HG03565 (cell line): Measurements from ENCODE around the gene CNKSR2.
"Not testable (repeated sequence)": the region's sequence is repeated elsewhere in the genome, so short reads cannot be mapped to it uniquely, and the experiment has no call there.

Source experiments
- ATAC-seq: cut with Tn5 transposase; IDR thresholded peaks from one replicate; pipeline ENCODE4 v1.9.1; 2021; ENCODE audit warnings: mild to moderate bottlenecking, moderate library complexity; ENCODE audit not compliant: unreplicated experiment

CNKSR2 gene

GRCh38 chrX:21438792-21439191 lies 64.6 kb downstream of the CNKSR2 start:
- peak; percentile 96 for ATAC-seq

GRCh38 chrX:21440911-21441310 lies 66.7 kb downstream of the CNKSR2 start:
- no peak for ATAC-seq

- no peak for ATAC-seq
Measured at GRCh38 chrX:21457718-21458117, 83.5 kb downstream of the CNKSR2 start.

DNA sequence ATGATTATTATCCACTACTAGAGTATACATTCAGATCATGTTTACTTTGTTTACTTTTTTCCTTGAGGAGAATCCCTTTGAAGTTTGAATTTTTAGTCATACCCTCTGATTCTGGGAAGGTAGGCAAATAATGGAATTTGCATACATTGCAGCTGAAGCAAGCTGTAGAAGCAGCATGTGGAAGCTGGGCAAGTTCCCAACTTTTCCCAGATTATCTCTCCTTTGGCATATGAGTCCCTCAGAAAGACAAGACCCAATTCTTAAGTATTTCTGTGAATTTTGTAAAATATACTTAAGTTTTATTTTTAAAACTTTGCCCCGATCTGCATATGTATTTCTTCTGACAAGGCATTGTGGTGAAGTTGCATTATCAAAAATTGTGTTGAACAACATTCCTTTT lies 94.9 kb downstream of the CNKSR2 start:
- ATAC-seq: no peak

GRCh38 chrX:21476909-21477308 lies 102.7 kb downstream of the CNKSR2 start:
- ATAC-seq: no peak

DNA sequence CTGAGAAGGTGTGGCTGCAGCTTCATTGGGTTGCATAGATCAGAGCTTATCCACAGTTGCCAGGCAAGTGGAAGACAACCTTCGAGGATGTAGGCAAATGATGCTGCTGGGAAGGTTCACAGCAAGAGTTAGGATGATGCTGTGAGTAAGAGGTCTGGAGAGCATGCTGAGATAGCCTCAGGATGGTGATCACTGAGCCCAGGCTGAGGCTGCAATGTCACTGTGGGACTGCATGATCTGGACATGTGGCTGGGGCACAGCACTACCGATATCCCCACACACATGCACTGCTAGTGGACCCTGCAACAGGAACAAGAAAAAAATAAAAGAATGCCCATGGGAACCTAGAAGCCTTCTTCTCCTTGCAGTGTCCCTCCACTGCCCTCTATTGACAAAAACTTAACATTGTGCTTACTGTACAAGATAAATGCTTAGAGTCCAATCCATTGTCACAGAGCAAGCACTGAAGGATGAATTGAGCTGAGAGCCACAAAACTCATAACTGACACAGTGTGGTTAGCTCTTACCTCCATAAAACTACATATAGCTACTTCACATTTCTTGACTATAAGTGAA lies 105.6 kb downstream of the CNKSR2 start:
- ATAC-seq: peak; percentile 94

DNA sequence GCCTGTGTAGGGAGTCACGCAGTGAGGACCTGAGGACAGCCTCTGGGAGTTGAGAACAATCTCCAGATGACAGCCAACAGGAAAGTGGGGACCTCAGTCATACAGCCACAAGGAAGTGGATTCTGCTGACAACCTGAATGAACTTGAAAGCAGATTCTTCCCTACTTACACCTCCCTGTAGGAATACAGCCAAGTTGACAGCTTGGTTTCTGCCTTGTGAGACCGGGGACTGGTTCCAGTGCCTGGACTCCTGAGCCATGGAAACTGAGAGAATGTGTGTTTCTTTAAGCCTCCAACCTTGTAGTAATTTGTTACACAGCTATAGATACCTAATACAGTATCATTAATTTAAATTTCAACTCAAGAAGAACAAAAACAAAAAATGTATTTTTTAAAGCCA lies 107.5 kb downstream of the CNKSR2 start:
- no peak for ATAC-seq

- not testable (repeated sequence) for ATAC-seq
Measured at GRCh38 chrX:21484051-21484450, 109.8 kb downstream of the CNKSR2 start.

DNA sequence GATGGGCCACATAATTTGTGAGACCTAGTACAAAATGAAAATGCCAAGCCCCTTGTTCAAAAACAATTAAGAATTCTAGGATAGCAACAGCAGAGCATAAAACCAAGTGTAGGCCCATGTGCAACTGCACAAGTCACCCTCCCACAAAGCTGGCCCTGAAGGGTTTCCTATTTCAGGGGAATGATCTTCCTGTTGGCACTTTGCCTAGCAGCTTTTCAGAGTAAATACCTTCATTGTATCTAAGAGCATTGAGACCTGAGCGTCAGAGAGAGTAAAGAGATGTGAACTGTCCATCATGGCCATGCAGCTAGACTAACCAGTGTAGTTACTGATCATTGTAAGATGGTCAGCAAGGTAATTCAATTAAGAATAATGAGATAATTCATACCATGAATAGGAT lies 113.6 kb downstream of the CNKSR2 start:
- no peak for ATAC-seq

DNA sequence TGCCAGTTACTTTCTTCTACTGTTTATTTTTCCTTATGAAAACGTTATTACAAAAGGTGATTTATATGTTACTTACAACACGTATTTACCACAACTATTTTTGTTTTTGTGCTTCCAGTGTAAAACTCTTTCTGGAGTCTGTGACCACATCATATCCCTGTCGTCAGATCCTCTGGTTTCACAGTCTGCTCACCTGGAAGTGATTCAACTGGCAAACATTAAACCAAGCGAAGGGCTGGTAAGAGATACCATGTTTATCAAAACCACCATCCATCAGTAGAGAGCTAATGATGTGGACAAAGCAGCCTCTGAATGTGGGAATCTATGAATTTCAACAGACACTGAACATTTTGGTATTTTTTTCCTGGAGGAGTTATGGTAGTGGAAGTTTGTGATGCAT lies 116.1 kb downstream of the CNKSR2 start:
- ATAC-seq: no peak

GRCh38 chrX:21493226-21493830 lies 119.1 kb downstream of the CNKSR2 start:
- no peak for ATAC-seq

- peak; percentile 88 for ATAC-seq
Measured at GRCh38 chrX:21503593-21503992, 129.4 kb downstream of the CNKSR2 start.

DNA sequence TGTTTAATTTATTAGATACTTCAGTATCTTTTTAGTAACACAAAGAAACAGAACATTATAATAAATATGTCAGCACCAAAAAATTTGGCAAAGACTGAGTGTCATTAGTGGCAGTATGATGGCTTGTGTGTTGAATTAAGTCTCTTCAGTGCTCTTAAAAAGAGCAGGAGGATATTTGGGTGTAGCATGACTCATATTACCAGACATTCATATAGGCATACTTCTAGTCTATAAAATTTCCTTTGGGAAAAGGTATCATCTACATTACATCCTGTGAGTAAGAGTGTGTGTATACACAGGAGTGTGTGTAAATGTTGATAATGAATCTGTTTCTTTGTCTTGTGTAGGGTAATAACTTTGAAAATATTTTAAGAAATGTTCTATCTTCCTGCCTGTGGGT lies 135.7 kb downstream of the CNKSR2 start:
- ATAC-seq: no peak

- ATAC-seq: no peak
Measured at GRCh38 chrX:21524008-21524407, 149.8 kb downstream of the CNKSR2 start.

GRCh38 chrX:21528076-21528475 lies 153.9 kb downstream of the CNKSR2 start:
- no peak for ATAC-seq

DNA sequence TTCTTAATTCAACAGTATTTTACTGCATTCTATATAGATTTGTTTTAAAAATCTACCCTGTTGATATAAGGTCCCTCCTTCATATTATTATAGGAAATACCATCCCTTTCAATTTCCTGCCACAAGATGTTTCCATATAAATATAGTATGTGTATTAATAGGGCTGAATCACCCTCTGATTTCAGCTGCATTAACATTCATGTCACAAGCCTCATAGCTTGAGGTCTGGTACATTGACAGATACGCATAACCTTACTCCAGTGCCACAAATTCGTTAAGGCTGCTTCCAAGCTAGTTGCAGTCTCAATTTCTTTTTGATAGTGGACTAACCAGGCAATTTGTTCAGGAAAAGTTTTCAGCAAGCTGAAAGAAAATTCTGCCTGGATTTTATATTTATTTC lies 155.6 kb downstream of the CNKSR2 start:
- no peak for ATAC-seq

DNA sequence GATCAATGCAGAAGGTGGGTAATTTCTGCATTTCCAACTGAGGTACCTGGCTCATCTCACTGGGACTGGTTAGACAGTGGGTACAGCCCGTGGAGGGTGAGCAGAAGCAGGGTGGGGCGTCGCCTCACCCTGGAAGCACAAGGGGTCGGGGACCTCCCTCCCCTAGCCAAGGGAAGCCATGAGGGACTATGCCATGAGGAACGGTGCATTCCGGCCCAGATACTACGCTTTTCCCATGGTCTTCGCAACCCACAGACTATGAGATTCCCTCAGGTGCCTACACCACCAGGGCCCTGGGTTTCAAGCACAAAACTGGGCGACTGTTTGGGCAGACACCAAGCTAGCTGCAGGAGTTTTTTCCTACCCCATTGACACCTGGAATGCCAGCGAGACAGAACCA lies 170.4 kb downstream of the CNKSR2 start:
- ATAC-seq: not testable (repeated sequence)

DNA sequence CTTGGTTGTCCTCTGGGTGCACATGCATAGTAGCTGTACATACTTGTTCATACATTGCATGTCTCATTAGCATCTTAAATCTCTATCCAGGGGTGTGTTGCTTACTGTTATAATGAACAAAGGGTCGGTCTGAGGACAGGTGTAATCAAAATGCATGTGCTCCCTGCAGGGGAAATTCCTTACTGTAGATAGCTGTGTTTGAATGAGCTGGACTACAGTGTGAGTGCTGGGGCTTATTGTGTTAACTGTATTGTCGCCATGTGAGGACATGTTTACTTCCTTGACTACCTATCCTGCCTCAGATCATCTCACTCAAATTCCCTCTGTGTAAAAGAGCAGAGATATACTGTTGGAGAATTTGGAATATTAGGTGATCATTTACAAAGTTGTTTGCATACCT lies 185.2 kb downstream of the CNKSR2 start:
- ATAC-seq: no peak

GRCh38 chrX:21565025-21565424 lies 190.8 kb downstream of the CNKSR2 start:
- no peak for ATAC-seq

- no peak for ATAC-seq
Measured at GRCh38 chrX:21574793-21575192, 200.6 kb downstream of the CNKSR2 start.

GRCh38 chrX:21581479-21581878 lies 207.3 kb downstream of the CNKSR2 start:
- no peak for ATAC-seq

DNA sequence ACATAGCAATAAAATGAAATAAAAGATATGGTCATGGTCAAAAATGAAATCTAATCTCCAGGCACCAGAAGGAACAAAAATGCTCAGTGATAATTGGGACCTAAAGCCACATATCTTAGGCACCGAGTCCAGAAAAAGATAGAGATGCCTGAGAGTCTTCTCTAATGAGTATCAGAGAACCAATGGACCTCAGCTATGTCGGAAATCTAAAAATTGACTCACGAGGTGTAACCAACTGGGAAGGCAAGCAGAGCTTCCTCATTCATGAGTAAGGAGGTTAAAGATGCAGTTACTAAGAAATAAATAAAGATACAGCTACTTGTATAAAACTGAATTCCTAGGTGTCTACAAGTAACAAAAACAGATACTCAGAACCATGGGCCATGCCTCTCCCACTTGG lies 211.8 kb downstream of the CNKSR2 start:
- no peak for ATAC-seq
